Smooth muscle cell (in vitro differentiated cells): ENCODE measurements around the gene F2RL2. TPM values are rescaled to one million over a fixed set of nuclear protein-coding genes. Genes with fewer than 3 reads are reported as not detected.

Experiments used
- DNase-seq: peaks from one replicate; lab custom pipeline; 2025; ENCODE audit not compliant: unreplicated experiment; lab: John Stamatoyannopoulos, UW
- H2AFZ ChIP-seq: fragments of 200-600 bp; sonication (generic); 2 replicates; pipeline ENCODE4 v1.6.0; 2016; ENCODE audit warnings: antibody characterized with exemption, low read depth, mild to moderate bottlenecking
- H3F3A ChIP-seq: fragments of 200-600 bp; sonication (generic); 2 replicates; pipeline ENCODE4 v1.6.0; 2017; ENCODE audit warnings: antibody characterized with exemption, low read depth
- H3K27ac ChIP-seq: fragments of 200-600 bp; sonication (generic); 2 replicates; pipeline ENCODE4 v1.5.1; 2016; ENCODE audit warnings: low read depth, mild to moderate bottlenecking
- H3K27me3 ChIP-seq: fragments of 200-600 bp; sonication (generic); 2 replicates; pipeline ENCODE4 v1.6.1; 2016; ENCODE audit warnings: low read depth, mild to moderate bottlenecking
- H3K36me3 ChIP-seq: fragments of 200-600 bp; sonication (generic); 2 replicates; pipeline ENCODE4 v1.5.1; 2016; ENCODE audit warnings: low read depth
- H3K4me1 ChIP-seq: fragments of 200-600 bp; sonication (generic); 2 replicates; pipeline ENCODE4 v1.5.1; 2016; ENCODE audit warnings: low read depth
- H3K4me2 ChIP-seq: fragments of 200-600 bp; sonication (generic); 2 replicates; pipeline ENCODE4 v1.6.0; 2016; ENCODE audit warnings: mild to moderate bottlenecking
- H3K4me3 ChIP-seq: fragments of 200-600 bp; sonication (generic); 2 replicates; pipeline ENCODE4 v1.5.1; 2016; ENCODE audit warnings: mild to moderate bottlenecking
- H3K79me2 ChIP-seq: fragments of 200-600 bp; sonication (generic); 2 replicates; pipeline ENCODE4 v1.6.0; 2016; ENCODE audit warnings: low read depth, mild to moderate bottlenecking
- H3K9ac ChIP-seq: fragments of 200-600 bp; sonication (generic); 2 replicates; pipeline ENCODE4 v1.6.0; 2016; ENCODE audit warnings: low read depth
- H3K9me3 ChIP-seq: fragments of 200-600 bp; sonication (generic); replicated peaks from 2 replicates; pipeline ENCODE4 v1.5.1; 2016; ENCODE audit warnings: low read depth
- H4K20me1 ChIP-seq: fragments of 200-600 bp; sonication (generic); 2 replicates; pipeline ENCODE4 v1.6.0; 2016; ENCODE audit warnings: low read depth
- CTCF ChIP-seq: fragments of 200-600 bp; sonication (generic); IDR thresholded peaks from 2 replicates; pipeline ENCODE4 v1.5.1; 2017; ENCODE audit warnings: borderline replicate concordance, mild to moderate bottlenecking, antibody characterized with exemption; ENCODE audit not compliant: insufficient read depth, poor library complexity, severe bottlenecking
- WGBS: methylation state at CpG from one replicate; pipeline ENCODE4 v1.1.7; 2016; ENCODE audit warnings: low lambda C conversion rate; 5-methylcytosine and 5-hydroxymethylcytosine counted together
- polyA plus RNA-seq: library from polyadenylated mRNA; unstranded; fragments of >200 nt; fragmentation: Nextera tagmentation; extraction: Ambion mirVana; gene quantifications from 2 replicates; pipeline ENCODE4 v1.2.1, GENCODE V29; 2016
- total RNA-seq: library from RNA; depleted of rRNA; stranded (reverse); fragments of >200 nt; gene quantifications from 2 replicates; pipeline ENCODE4 v1.2.3, GENCODE V29; 2014

The F2RL2 gene
- total and polyA plus RNA-seq, 2 experiments from 2014 or later, result 1.4 TPM; not detected in 1

GRCh38 chr5:76641514-76642120 lies 18.4 kb upstream of the F2RL2 start:
- Histone ChIP-seq H3K27me3 (no peaks in the 10 kb centered on the region), H3K9ac (no peak overlapping the region), H3F3A (no peaks in the 10 kb centered on the region), H4K20me1 (no peaks in the 10 kb centered on the region), H3K27ac (no peak overlapping the region), H3K4me3 (no peak overlapping the region), H3K36me3 (no peaks in the 10 kb centered on the region), H3K9me3 (no peaks in the 10 kb centered on the region), H3K4me2 (no peak overlapping the region), H3K79me2 (no peaks in the 10 kb centered on the region), H3K4me1 (no peaks in the 10 kb centered on the region), H2AFZ (no peak overlapping the region)
- peak; percentile 78 for TF ChIP-seq CTCF
- no peak for DNase-seq
- 7% methylated on average over 1 of the region's 1 CpG for WGBS

- no peaks in the 10 kb centered on the region for H3K4me1 ChIP-seq
- TF ChIP-seq CTCF, result no peak
- DNase-seq, result no peak
- no peaks in the 10 kb centered on the region for H3K79me2 ChIP-seq
- no peaks in the 10 kb centered on the region for H3K27me3 ChIP-seq
- H2AFZ ChIP-seq, result no peak overlapping the region
- H3K27ac ChIP-seq, result no peak overlapping the region
- H3F3A ChIP-seq, result no peaks in the 10 kb centered on the region
- no peak overlapping the region for H3K4me3 ChIP-seq
- H3K9me3 ChIP-seq, result no peaks in the 10 kb centered on the region
- H3K9ac ChIP-seq, result no peak overlapping the region
- no peak overlapping the region for H3K4me2 ChIP-seq
- 89% methylated on average over 1 of the region's 1 CpG for WGBS
- no peaks in the 10 kb centered on the region for H4K20me1 ChIP-seq
- H3K36me3 ChIP-seq, result no peaks in the 10 kb centered on the region
These were observed 15.3 kb upstream of the F2RL2 start for GRCh38 chr5:76638479-76638878.

GRCh38 chr5:76637490-76637889 lies 14.3 kb upstream of the F2RL2 start:
- Histone ChIP-seq H3K27ac (no peak overlapping the region), H3F3A (no peaks in the 10 kb centered on the region), H4K20me1 (no peaks in the 10 kb centered on the region), H3K4me1 (no peaks in the 10 kb centered on the region), H2AFZ (no peak overlapping the region), H3K36me3 (no peaks in the 10 kb centered on the region), H3K9ac (no peak overlapping the region), H3K4me2 (no peak overlapping the region), H3K9me3 (no peaks in the 10 kb centered on the region), H3K4me3 (no peak overlapping the region), H3K27me3 (no peaks in the 10 kb centered on the region), H3K79me2 (no peaks in the 10 kb centered on the region)
- WGBS, result 97% methylated on average over 2 of the region's 2 CpGs
- no peak for TF ChIP-seq CTCF
- DNase-seq, result no peak

GRCh38 chr5:76634661-76635060 lies 11.5 kb upstream of the F2RL2 start:
- no peaks in the 10 kb centered on the region for H3K36me3 ChIP-seq
- H3K79me2 ChIP-seq, result no peaks in the 10 kb centered on the region
- H4K20me1 ChIP-seq, result no peaks in the 10 kb centered on the region
- 43% methylated on average over 4 of the region's 4 CpGs for WGBS
- H2AFZ ChIP-seq, result no peak overlapping the region
- no peak overlapping the region for H3K27ac ChIP-seq
- no peak for TF ChIP-seq CTCF
- no peak overlapping the region for H3K4me3 ChIP-seq
- no peak for DNase-seq
- no peaks in the 10 kb centered on the region for H3K9me3 ChIP-seq
- no peak overlapping the region for H3K4me2 ChIP-seq
- H3K27me3 ChIP-seq, result no peaks in the 10 kb centered on the region
- no peaks in the 10 kb centered on the region for H3F3A ChIP-seq
- no peaks in the 10 kb centered on the region for H3K4me1 ChIP-seq
- no peak overlapping the region for H3K9ac ChIP-seq
